ENCODE measurements around the gene NCAN.

Gene NCAN

GRCh38 chr19:19262190-19263057 is 50.7 kb downstream of the NCAN start:
- no peak for DNase-seq

- DNase-seq: no peak
These were observed 52.2 kb downstream of the NCAN start for GRCh38 chr19:19263886-19264487.

- DNase-seq: no peak
These were observed 55.5 kb downstream of the NCAN start for GRCh38 chr19:19267305-19267704.

GRCh38 chr19:19268453-19269385 is 57.0 kb downstream of the NCAN start:
- no peak for DNase-seq

GRCh38 chr19:19269952-19270694 is 58.4 kb downstream of the NCAN start:
- no peak for DNase-seq

GRCh38 chr19:19270749-19271571 is 59.2 kb downstream of the NCAN start:
- no peak for DNase-seq

- no peak for DNase-seq
These were observed 60.3 kb downstream of the NCAN start for GRCh38 chr19:19271828-19272599.

- no peak for DNase-seq
These were observed 62.4 kb downstream of the NCAN start for GRCh38 chr19:19274146-19274545.

- no peak for DNase-seq
These were observed 63.2 kb downstream of the NCAN start for GRCh38 chr19:19274716-19275565.

GRCh38 chr19:19276386-19276785 is 64.6 kb downstream of the NCAN start:
- DNase-seq: no peak

GRCh38 chr19:19276851-19277250 is 65.1 kb downstream of the NCAN start:
- DNase-seq: no peak

- DNase-seq: no peak
These were observed 66.6 kb downstream of the NCAN start for GRCh38 chr19:19278315-19278714.

- no peak for DNase-seq
These were observed 67.4 kb downstream of the NCAN start for GRCh38 chr19:19279062-19279612.

GRCh38 chr19:19279853-19280252 is 68.1 kb downstream of the NCAN start:
- DNase-seq: no peak

GRCh38 chr19:19280561-19280960 is 68.8 kb downstream of the NCAN start:
- DNase-seq: no peak

GRCh38 chr19:19285686-19286085 is 73.9 kb downstream of the NCAN start:
- DNase-seq: no peak

- DNase-seq: no peak
These were observed 80.8 kb downstream of the NCAN start for GRCh38 chr19:19292607-19293006.

- DNase-seq: no peak
These were observed 83.2 kb downstream of the NCAN start for GRCh38 chr19:19294914-19295313.

GRCh38 chr19:19296953-19297689 is 85.4 kb downstream of the NCAN start:
- DNase-seq: no peak

Data from activated CD4-positive, alpha-beta T cell treated with anti-CD3 and anti-CD28 coated beads, Interleukin-2, amount 50 U/mL, for 1 hour (primary cell).